ENCODE data around the gene CFHR5.
"Not testable (repeated sequence)": the region's sequence is repeated elsewhere in the genome, so short reads cannot be mapped to it uniquely, and the experiment has no call there.

The CFHR5 gene

GRCh38 chr1:196977278-196977677 lies at the start of gene CFHR5:
CFHR5 (plus strand) TSS chr1:196977556; CDS start chr1:196977665, 109 bp downstream.
- no peak for FAIRE-seq

DNA sequence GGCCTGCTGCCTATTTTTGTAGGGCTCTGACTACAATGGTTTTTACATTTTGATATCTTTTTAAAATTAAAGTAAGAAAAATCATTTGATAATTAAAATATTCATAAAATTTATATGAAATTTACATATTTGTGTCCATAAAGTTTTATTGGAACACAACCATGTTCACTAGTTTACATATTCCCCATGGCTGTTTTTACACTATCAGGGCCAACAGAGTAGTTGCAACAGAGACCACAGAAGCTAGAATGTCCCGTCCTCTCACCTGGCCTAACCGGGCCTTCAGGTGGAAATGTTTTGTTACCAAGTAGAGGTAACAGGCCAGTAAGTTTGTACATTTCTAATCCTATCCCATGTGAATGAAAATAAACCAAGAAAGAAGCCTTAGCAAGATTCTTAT lies 44.5 kb upstream of the CFHR5 start:
- FAIRE-seq, result not testable (repeated sequence)

DNA sequence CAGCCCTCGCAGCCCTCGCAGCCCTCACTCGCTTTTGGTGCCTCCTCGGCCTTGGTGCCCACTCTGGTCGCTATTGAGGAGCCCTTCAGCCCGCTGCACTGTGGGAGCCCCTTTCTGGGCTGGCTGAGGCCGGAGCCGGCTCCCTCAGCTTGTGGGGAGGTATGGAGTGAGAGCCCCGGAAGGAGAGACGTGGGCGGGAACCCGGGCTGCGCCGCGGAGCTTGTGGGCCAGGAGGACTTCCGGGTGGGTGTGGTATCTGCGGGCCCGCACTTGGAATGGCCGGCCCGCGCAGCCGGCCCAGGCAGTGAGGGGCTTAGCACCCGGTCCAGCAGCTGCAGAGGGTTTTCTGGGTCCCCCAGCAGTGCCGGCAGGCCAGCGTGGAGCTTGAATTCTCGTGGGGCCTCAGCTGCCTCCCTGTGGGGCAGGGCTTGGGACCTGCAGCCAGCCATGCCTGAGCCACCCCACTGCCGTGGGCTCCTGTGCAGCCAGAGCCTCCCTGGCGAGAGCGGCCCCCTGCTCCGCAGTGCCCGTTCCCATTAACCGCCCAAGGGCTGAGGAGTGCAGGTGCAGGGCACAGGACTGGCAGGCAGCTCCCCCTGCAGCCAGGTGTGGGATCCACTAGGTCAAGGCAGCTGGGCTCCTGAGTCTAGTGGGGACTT lies 43.7 kb upstream of the CFHR5 start:
- no peak for FAIRE-seq

- FAIRE-seq, result not testable (repeated sequence)
Observed at GRCh38 chr1:196941474-196941873, 35.9 kb upstream of the CFHR5 start.

- not testable (repeated sequence) for FAIRE-seq
Observed at GRCh38 chr1:196943568-196943967, 33.8 kb upstream of the CFHR5 start, which contains the start of gene CFHR2. CFHR2 (plus strand) TSS chr1:196943738; CDS start chr1:196943881, 143 bp downstream.

DNA sequence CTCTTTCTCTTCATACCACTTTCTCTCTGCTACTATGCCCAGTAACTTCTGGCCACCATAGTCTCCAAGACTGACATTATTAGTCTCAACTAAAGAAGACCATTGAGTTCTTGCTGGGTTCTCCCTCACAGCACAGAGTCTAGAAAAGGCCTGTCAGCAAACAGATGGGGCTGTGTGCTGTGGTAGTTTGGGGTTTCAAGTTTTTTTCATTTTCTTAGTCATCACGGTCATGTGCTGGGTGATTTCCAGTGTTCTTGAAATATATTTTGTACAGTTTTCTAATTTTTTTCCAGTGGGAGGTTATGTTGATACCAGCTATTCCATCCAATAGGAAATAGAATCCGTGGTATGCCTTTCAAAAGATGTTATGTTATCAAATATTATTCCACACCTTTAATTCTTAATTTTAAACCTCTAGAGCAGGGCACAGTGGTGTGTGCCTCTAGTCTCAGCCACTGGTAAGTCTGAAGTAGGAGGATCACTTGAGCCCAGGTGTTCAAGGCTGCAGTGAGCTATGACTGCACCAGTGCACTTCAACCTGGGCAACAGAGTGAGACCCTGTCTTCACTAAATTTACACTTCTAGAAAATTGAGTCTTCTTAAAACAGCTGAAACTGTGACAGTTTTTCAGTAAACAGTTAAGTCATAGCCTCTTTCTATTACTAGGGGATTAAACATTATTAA lies 25.5 kb upstream of the CFHR5 start:
- FAIRE-seq, result no peak

- FAIRE-seq, result no peak
Observed at GRCh38 chr1:196954778-196955177, 22.6 kb upstream of the CFHR5 start.

DNA sequence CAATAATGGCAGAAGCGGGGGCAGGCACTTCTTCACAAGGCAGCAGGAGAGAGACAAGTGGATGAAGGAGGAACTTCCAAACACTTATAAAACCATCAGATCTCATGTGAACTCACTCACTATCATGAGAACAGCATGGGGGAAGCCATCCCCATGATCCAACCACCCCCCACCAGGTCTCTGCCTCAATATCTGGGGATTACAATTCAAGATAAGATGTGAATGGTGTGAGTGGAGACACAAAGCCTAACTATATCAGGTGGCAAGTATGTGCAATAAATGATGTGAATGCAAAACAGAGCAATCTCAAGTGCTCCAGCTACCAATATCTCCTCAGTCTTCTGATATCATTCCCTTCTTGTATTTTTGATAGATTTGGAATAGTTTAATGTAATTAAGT lies 21.4 kb upstream of the CFHR5 start:
- FAIRE-seq, result no peak

- no peak for FAIRE-seq
Observed at GRCh38 chr1:196960854-196961253, 16.5 kb upstream of the CFHR5 start.

- no peak for FAIRE-seq
Observed at GRCh38 chr1:196970182-196970581, 7.2 kb upstream of the CFHR5 start.

DNA sequence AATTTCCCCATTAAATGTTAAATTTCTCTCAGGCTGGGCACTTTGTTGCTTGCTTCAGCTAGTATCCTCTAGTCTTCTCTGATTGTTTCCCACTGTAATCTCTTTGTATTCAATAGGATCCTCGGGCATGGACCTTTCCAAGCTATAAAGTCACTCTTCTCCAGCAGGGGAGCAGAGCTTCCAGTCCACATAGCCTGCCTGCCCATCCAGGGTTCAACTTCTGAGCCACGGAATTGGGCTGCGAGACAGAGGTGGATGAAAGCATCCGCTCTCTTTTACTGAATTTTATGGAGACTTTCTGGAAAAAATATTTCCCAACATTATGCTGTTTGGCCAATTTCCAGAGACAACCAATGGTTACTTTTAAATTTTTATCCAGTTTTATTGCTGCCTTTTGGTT lies 1.1 kb upstream of the CFHR5 start:
- no peak for FAIRE-seq

DNA sequence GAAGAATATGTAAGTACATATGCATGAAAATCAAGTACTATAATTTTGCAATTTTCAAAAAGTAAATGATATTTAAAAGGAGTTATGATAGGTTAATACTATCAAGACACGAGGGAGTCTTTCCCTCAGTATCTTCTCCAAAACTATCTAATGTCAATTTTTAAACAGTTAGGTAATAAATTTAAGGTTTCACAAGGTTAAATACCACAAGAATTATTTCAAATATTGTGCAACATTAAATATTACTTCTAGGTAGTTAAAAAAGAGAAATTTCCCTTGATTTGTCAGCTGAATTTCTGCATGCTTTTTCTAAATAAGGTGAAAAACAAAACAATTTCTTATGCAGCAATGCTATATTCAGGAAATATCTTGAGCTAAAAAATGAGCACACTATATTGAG lies 3.5 kb downstream of the CFHR5 start:
- no peak for FAIRE-seq

DNA sequence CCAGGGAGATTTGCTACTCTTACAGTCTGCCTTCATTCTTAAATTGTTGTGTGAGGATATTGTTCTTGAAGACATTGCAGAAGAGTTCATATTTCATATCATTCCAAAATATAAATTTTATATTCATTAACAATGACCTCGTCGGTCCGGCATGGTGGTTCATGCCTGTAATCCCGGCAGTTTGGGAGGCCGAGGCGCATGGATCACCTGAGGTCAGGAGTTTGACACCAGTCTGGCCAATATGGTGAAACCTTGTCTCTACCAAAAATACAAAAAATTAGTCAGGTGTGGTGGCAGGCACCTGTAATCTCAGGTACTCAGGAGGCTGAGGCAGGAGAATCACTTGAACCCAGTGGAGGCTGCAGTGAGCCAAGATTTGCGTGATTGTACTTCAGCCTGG lies 4.9 kb downstream of the CFHR5 start:
- not testable (repeated sequence) for FAIRE-seq

DNA sequence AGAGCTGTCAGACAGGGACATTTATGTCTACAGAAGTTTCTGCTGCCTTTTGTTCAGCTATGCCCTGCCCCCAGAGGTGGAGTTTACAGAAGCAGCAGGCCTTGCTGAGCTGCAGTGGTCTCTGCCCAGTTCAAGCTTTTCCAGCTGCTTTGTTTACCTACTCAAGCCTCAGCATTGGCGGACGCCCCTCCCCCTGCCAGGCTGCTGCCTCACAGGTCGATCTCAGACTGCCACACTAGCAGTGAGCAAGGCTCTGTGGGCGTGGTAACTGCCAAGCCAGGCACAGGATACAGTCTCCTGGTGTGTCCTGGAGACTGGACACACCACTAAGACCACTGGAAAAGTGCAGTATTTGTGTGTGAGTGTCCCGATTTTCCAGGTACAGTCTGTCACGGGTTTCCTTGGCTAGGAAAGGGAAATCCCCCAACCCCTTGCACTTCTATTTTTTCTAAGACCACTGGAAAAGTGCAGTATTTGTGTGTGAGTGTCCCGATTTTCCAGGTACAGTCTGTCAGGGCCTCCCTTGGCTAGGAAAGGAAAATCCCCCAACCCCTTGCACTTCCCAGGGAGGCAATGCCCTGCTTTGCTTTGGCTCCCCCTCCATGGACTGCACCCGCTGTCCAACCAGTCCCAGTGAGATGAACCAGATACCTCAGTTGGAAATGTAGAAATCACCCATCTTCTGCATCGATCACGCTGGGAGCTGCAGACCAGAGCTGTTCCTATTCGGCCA lies 14.7 kb downstream of the CFHR5 start:
- not testable (repeated sequence) for FAIRE-seq

- FAIRE-seq, result no peak
Observed at GRCh38 chr1:196993916-196994315, 16.6 kb downstream of the CFHR5 start.

DNA sequence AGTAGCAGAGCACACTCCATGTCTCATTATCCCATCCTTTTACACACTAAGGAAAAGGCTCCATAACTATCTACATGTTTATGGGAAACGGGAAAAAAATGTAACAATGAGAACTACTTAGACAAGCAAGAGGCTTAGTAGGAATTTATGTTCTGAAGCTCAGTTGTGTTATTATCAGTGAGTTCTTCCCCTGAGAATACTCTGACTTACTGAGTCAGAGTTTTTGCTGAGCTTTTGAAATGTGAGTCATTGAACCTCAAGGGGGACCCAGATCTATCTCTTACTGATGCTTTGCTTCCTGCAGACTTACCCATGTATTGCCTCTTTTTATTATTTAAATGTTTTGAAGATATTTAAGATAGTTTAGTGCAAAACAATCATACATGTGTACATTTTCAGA lies 20.1 kb downstream of the CFHR5 start:
- FAIRE-seq, result no peak

- FAIRE-seq, result no peak
Observed at GRCh38 chr1:197001828-197002227, 24.5 kb downstream of the CFHR5 start.

- FAIRE-seq, result no peak
Observed at GRCh38 chr1:197003132-197003531, 25.8 kb downstream of the CFHR5 start.

DNA sequence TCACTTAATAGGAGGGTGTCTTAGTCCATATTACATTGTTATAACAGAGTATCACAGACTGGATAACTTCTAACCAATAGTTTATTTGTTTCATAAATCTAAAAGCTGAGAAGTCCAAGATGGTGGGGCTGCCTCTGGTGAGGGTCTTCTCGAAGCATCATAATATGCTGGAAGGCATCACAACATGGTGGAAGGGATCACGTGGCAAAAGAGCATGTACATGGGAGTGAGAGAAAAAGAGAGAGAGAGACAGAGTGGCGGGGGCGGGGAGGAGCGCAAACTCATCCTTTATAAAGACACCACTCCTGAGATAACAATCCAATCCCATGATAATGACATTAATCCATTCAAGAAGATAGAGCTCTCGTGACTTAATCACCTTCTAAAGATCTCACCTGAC lies 31.5 kb downstream of the CFHR5 start:
- FAIRE-seq, result no peak

DNA sequence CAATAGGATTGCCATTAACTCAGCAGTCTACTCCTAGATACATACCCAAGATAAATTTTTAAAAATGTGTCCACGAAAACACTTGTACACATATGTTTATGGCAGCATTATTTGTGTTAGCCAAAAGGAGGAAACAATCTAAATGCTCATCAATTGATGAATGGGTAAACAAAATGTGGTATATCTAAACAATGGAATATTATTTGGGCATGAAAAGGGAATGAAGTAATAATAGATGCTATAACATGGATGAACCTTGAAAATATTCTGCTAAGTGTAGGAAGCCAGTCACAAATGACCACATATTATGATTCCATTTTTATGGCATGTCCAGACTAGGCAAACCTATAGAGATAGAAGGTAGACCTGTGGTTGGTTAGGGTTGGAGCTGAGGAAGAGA lies 34.3 kb downstream of the CFHR5 start:
- no peak for FAIRE-seq

GRCh38 chr1:197013234-197013633 lies 35.9 kb downstream of the CFHR5 start:
- FAIRE-seq, result no peak

- no peak for FAIRE-seq
Observed at GRCh38 chr1:197016751-197017150, 39.4 kb downstream of the CFHR5 start.

GRCh38 chr1:197017558-197018146 lies 40.3 kb downstream of the CFHR5 start:
- no peak for FAIRE-seq

DNA sequence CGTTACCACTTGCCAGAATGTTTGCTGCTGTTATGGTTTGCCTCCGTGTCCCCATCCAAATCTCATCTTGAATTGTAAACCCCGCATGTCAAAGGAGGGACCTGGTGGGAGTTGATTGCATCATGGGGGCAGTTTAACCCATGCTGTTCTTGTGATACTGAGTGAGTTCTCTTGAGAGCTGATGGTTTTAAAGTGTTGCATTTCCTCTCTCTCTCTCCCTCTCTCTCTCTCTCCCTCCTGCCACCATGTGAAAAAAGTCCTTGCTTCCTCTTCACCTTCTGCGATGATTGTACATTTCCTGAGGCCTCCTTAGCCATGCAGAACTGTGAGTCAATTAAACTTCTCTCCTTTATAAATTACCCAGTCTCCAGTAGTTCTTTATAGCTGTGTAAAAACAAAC lies 44.4 kb downstream of the CFHR5 start:
- FAIRE-seq, result no peak

All from islet of Langerhans (tissue), 1 donor.